D721Med (cell line): ENCODE data around the gene CDSN.

Experiments used
- DNase-seq: peaks from one replicate; pipeline ENCODE4 v3.0.0; 2011; ENCODE audit warnings: low spot score; ENCODE audit not compliant: insufficient read length
- FAIRE-seq: peaks from 2 replicates; lab custom pipeline; 2011; peaks lifted over from hg19 to GRCh38; lab: Jason Lieb, UNC
- TF ChIP-seq, protein P1 (sequence below): IDR thresholded peaks from 2 replicates; pipeline ENCODE4 v1.5.1; 2012; ENCODE audit warnings: mild to moderate bottlenecking, control low read depth; ENCODE audit not compliant: insufficient read depth; ENCODE audit errors: missing control alignments

Gene CDSN

DNA sequence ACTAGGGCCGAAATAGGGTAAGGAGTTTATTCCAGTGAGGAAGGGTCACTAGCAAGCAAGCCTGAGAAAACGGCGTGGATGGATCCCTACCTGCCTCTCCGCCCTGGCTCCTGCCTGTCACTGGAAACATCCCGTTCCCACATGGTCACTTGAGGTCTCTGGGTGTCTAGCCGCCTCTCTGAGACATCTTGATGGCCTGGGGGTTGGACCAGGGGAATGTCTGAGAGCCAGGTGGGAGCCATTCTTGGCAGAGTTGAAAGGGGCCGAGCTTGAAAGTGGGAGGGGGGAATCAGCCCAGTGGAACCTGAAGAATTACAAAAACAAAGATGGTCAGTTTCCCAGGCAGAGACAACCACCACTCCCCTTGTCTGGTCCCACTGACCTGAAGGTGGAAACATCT lies 36.4 kb upstream of the CDSN start:
- DNase-seq (no peak), FAIRE-seq (no peak)
- TF ChIP-seq, protein P1, sequence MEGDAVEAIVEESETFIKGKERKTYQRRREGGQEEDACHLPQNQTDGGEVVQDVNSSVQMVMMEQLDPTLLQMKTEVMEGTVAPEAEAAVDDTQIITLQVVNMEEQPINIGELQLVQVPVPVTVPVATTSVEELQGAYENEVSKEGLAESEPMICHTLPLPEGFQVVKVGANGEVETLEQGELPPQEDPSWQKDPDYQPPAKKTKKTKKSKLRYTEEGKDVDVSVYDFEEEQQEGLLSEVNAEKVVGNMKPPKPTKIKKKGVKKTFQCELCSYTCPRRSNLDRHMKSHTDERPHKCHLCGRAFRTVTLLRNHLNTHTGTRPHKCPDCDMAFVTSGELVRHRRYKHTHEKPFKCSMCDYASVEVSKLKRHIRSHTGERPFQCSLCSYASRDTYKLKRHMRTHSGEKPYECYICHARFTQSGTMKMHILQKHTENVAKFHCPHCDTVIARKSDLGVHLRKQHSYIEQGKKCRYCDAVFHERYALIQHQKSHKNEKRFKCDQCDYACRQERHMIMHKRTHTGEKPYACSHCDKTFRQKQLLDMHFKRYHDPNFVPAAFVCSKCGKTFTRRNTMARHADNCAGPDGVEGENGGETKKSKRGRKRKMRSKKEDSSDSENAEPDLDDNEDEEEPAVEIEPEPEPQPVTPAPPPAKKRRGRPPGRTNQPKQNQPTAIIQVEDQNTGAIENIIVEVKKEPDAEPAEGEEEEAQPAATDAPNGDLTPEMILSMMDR: no peak

DNA sequence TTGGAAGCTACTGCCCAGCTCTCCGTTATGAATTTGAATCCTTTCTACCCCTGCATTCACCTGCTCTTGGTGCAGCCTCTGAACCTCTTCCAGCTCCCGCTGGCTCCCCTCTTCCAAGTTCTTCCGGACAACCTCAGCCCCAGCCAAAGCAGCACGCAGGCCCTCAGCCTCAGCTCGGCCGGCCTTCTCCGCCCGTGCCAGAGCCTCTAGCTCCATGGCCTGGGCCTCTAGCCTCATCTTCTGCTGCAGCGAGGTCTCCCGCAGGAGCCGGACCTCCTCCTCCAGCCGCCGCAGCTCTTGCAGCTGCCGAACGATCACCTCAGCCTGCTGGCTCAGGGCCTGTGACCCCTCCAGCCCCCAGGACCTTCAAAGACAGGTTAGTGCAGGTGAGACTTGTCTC lies 34.2 kb upstream of the CDSN start:
- TF ChIP-seq, protein P1: no peak
- FAIRE-seq (no peak), DNase-seq (no peak)

DNA sequence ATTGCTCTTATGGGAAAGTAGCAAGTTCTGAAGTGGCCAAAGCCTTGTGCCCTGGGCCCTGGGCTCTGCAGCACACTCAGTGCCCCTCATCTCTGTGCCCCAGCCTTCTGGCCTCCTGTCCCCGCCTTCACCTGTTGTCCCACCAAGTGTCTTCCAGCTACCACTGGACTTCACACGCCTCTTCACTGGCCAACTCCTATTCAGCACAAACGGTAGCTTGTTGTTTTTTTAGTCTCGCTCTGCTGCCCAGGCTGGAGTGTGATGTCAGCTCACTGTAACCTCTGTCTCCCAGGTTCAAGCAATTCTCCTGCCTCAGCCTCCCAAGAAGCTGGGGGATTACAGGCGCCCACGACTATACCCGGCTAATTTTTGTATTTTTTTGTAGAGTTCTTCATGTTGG lies 32.5 kb upstream of the CDSN start:
- TF ChIP-seq, protein P1: no peak
- FAIRE-seq: no peak
- no peak for DNase-seq

DNA sequence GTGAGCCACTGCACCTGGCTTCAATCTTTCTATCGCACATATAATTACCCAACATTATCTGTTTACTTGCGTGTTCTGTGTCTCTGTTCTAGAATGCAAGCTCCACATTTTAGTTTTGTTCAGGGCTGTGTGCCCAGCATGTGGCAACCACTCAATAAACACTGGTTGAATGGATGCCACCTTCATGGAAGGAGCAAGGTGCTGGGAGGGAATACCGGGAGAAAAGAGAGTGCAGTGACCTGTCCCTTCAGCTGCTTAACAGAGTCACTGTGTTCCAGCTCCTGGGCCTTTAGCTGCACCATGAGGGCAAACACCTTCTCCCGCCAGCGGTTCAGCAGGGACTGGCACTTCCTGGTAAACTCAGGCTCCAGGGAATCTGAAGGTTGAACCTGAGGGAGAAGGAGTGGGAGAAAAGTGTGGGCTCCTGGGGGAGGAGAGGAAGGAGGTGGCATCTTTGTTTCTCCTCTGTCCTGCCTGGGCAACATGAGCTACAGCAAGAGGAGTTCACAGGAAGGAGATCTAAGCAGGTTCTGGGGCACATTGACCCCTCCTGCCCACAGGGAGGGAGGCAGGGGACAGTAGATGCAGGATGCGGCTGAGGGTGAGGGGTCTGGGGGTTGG lies 29.7 kb upstream of the CDSN start:
- FAIRE-seq (no peak), DNase-seq (no peak)
- TF ChIP-seq, protein P1: no peak

DNA sequence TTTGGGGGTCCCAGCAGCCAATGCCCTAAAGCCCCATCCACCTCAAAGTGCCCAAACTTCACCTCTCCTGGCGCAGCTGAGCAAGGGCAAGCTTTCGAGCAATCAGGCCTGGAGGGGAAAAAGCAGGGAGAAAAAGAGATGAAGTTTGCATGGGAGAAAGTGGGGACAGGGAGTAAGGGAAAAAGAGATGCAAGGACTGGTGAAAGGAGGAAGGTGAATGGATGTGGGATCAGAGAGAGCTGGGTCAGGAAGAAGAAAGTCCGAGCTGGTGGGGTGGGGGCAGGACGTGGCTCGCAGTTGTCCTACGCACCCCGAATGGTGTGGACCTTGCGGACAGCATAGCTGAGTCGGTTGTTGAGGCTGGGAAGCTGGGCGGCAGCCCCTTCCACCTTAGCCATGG lies 25.1 kb upstream of the CDSN start:
- no peak for DNase-seq
- TF ChIP-seq, protein P1: no peak
- no peak for FAIRE-seq

DNA sequence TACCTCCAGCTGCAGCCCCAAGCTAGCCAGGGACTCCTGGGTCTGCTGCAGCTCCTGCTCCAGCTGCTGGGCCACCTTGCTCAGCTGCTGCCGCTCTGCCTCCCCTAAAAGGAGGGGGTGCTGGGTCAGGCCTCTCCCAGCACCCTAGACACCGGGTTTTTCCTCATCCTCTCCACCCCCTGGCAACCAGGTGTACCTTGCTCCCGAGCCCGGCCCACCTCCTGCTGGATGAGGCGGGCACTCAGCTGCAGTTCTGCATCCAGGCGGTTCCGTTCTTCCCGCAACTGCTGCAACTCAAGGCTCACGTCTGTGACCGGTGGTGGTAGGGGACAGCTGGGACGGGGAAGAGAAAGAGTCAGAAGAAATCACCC lies 24.7 kb upstream of the CDSN start:
- TF ChIP-seq, protein P1: no peak
- DNase-seq (no peak), FAIRE-seq (no peak)

DNA sequence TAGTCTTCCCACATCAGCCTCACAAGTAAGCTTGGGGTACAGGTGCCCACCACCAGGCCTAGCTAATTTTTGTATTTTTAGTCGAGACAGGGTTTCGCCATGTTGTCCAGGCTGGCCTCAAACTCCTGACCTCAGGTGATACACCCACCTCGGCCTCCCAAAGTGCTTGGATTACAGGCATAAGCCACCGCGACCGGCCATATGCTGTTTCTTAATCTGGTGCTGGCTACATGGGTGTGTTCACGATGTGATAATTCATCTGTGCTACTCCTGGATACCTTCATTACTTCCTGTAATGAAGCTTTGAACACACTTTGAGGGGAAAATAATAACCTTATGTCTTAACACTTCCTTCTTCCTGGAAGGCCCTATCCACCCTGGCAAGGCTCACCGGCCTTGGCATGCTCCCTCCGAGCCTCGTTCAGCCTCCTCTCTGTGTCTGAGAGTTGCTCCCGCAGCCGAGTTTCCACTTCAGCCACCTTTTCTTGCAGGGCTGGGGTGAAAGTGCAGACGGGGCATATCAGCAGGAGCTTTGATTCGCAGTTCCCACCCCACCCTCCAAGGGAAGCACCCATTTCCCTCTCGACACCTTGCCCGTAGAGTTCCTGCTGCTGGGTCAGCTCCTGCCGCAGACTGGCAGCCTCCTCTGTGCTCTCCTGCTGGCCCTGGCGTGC lies 24.2 kb upstream of the CDSN start:
- FAIRE-seq (no peak), DNase-seq (no peak)
- TF ChIP-seq, protein P1: no peak
